SK-N-MC (cell line): ENCODE measurements around the gene TPT1.
"Not testable (repeated sequence)": the region's sequence is repeated elsewhere in the genome, so short reads cannot be mapped to it uniquely, and the experiment has no call there.

Source experiments
- DNase-seq: peaks from one replicate; pipeline ENCODE4 v3.0.0-alpha.2; 2011; ENCODE audit warnings: low read depth, low spot score
- H3K27ac ChIP-seq: fragments of 200-600 bp; sonication (generic); 2 replicates; pipeline ENCODE4 v1.5.1; 2016; ENCODE audit warnings: mixed run types
- H3K36me3 ChIP-seq: fragments of 200-600 bp; sonication (generic); 2 replicates; pipeline ENCODE4 v1.6.1; 2017; ENCODE audit warnings: antibody characterized with exemption, low read length, mixed read lengths; ENCODE audit not compliant: insufficient read depth
- H3K4me3 ChIP-seq: fragments of 200-600 bp; sonication (generic); 2 replicates; pipeline ENCODE4 v1.5.1; 2016
- H3K9ac ChIP-seq: fragments of 200-600 bp; sonication (generic); 2 replicates; pipeline ENCODE4 v1.8.0; 2017; ENCODE audit warnings: mixed run types, mixed read lengths; ENCODE audit not compliant: insufficient read length
- H3K9me3 ChIP-seq: fragments of 200-600 bp; sonication (generic); 2 replicates; pipeline ENCODE4 v1.6.1; 2017; ENCODE audit warnings: low read depth, mild to moderate bottlenecking, antibody characterized with exemption, low read length, moderate library complexity, mixed read lengths
- EZH2 ChIP-seq: fragments of 200-600 bp; sonication (generic); IDR thresholded peaks from one replicate; pipeline ENCODE4 v1.6.1; 2017; ENCODE audit warnings: antibody characterized with exemption
- FOXP2 ChIP-seq: optimal IDR thresholded peaks from 2 replicates; pipeline ENCODE3; 2011; ENCODE audit warnings: mild to moderate bottlenecking, moderate library complexity; ENCODE audit not compliant: insufficient read depth; ENCODE audit errors: extremely low read length, control extremely low read depth
- POLR2AphosphoS5 ChIP-seq: IDR thresholded peaks from 2 replicates; pipeline ENCODE4 v1.6.1; 2012; ENCODE audit warnings: mild to moderate bottlenecking, low read depth, low read length, borderline replicate concordance

The TPT1 gene

DNA sequence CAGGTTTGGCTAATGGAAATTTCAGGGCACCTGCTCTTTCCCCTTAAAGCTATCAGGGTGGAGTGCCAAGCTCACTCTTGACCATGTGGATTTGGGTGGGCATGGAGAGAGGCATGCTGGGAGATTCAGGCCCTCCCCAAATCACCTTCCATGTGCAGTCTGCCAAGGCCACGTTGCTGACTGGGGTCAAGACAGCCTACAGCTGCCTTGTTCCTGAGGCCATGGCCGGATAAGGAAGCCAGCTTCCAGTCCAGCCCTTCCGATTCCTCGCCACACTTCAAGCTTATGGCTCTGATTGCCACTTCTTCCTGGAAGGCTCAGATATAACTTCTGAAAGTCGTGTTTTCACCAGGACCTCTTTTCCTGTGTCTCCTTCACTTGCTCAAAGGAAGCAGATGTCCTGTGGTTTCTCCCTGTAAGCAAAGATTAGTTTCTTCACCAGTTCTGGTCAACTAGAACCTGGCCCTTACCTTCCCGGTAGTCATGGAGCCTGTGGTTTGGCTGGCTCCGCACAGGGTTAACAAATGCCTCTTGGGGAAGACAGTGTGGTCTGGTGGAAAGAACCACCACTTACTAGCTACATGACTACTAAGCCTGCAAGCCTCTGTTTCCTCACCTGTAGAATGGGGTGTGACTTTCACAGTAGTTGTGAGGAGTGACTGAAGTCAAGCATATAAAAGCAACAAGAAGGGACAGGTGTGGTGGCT is 16.1 kb upstream of the TPT1 start:
- no peak for DNase-seq
- no peak overlapping the region for H3K27ac ChIP-seq

DNA sequence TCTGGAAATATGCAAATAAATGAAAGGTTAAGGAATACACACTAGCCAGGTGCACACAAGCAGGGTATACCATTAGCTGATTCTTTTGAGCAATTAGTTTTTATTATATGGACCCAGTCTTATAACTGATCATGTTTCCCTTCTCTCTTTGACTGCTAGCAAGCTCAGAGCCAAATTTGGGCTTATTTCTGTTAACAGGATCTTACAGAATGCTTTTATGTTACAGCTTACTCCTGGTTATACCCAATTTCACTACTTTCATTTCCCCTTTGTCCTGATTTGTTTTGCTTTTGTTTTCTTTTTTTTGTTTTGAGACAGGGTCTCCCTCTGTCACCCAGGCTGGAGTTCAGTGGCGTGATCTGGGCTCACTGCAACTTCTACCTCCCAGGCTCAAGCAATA is 12.9 kb upstream of the TPT1 start:
- TF ChIP-seq FOXP2 = no peak
- no peak for TF ChIP-seq POLR2AphosphoS5
- TF ChIP-seq EZH2 = no peak
- Histone ChIP-seq H3K27ac (no peak overlapping the region), H3K4me3 (no peak overlapping the region), H3K36me3 (peaks cover 49% of the 10 kb centered on the region), H3K9ac (no peak overlapping the region), H3K9me3 (no peaks in the 10 kb centered on the region)
- DNase-seq = no peak

More for the DNA sequence above, 16.1 kb upstream of the TPT1 start:
- Histone ChIP-seq H3K4me3 (no peak overlapping the region), H3K9ac (no peak overlapping the region), H3K36me3 (peaks cover 34% of the 10 kb centered on the region), H3K9me3 (no peaks in the 10 kb centered on the region)
- TF ChIP-seq POLR2AphosphoS5 (no peak), FOXP2 (no peak), EZH2 (no peak)

DNA sequence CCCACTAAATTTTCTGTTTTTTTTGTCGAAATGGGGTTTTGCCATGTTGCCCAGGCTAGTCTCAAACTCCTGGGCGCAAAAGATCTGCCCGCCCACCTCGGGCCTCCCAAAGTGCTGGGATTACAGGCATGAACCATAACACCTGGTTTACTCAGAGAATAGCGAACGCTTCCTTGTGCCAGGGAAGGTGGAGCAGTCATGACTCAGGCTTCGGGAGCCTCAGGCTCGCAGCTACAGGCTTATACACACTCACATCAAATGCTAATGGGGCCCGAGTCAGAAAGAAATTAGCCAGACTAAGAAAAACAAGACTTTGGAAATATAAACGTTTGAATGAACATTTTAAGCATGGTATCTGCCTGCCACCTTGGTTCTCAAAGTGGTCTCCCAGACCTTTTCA is 11.0 kb upstream of the TPT1 start:
- no peak for DNase-seq
- Histone ChIP-seq H3K4me3 (no peak overlapping the region), H3K9me3 (no peaks in the 10 kb centered on the region), H3K9ac (no peak overlapping the region), H3K27ac (no peak overlapping the region), H3K36me3 (peaks cover 52% of the 10 kb centered on the region)
- TF ChIP-seq FOXP2 (no peak), EZH2 (no peak), POLR2AphosphoS5 (no peak)

DNA sequence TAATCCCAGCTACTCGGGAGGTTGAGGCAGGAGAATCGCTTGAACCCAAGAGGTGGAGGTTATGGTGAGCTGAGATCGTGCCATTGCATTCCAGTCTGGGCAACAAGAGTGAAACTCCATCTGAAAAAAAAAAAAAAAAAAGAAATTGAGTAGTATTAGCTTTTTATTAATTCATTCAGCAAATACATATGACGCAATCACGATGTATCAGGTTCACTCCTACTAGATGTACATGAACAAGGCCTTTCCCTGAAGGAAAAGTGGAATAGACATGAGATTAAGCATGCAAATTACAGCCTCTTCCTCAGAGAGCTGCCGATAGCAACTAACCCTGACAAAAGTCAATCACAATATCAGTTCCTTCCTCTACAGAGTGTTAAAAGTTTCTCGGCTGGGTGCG is 9.2 kb upstream of the TPT1 start:
- TF ChIP-seq EZH2 = no peak
- TF ChIP-seq POLR2AphosphoS5 = no peak
- no peak for TF ChIP-seq FOXP2
- DNase-seq = no peak
- Histone ChIP-seq H3K9me3 (no peaks in the 10 kb centered on the region), H3K27ac (no peak overlapping the region), H3K36me3 (peaks cover 48% of the 10 kb centered on the region), H3K4me3 (no peak overlapping the region), H3K9ac (no peak overlapping the region)

DNA sequence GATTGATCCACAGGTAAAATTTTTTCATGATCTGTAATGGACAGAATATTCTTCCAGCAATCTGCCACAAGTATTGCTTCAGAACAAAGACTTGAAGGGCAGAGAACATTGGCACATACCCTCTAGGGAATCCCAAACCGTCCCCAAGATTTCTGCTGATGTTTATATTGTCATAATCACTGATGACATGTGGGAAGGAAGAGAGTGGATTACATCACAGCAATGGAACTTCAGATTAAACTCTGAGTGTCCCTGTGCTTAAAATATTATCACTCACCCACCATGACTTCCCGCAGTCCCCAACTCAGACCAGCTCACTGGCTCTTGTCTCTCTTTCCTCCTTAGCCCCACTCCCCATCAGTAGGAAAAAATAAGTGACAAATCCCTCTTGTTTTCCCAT is 8.5 kb upstream of the TPT1 start:
- DNase-seq = no peak
- Histone ChIP-seq H3K36me3 (peaks cover 48% of the 10 kb centered on the region), H3K9ac (peak overlapping the region; percentile 26), H3K27ac (no peak overlapping the region), H3K4me3 (no peak overlapping the region), H3K9me3 (no peaks in the 10 kb centered on the region)
- TF ChIP-seq POLR2AphosphoS5 = no peak
- TF ChIP-seq EZH2 = no peak
- no peak for TF ChIP-seq FOXP2

DNA sequence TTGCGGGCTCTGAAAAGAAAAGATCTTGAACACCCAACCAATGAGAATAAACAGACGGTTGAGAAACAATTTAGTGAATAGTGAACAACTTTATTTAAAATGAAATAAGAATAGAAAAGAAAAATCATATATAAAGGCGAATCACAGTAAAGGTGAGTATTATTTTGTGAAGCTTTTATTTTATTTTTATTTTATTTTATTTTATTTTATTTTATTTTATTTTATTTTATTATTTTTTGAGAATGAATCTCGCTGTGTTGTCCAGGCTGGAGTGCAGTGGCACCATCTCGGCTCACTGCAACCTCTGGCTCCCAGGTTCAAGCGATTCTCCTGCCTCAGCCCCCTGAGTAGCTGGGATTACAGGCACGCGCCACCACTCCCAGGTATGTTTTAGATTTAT is 3.1 kb upstream of the TPT1 start:
- H3K27ac ChIP-seq, H3K4me3 ChIP-seq, H3K9me3 ChIP-seq, DNase-seq, H3K9ac ChIP-seq: not testable (repeated sequence)
- H3K36me3 ChIP-seq = peaks cover 34% of the 10 kb centered on the region

DNA sequence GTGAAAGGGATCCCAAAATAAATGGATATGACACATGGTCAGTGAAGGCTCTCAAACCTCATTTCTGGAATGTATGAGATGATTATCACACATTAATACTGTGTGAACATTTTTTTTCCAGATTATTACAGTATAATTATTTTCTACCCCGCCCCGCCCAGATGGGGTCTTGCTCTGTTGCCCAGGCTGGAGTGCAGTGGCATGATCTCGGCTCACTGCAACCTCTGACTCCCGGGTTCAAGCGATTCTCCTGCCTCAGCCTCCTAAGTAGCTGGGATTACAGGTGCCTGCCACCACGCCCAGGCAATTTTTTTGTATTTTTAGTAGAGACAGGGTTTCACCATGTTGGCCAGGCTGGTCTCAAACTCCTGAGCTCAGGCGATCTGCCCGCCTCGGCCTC is 2.1 kb upstream of the TPT1 start:
- H3K4me3 ChIP-seq, H3K9me3 ChIP-seq, H3K27ac ChIP-seq, DNase-seq, H3K9ac ChIP-seq: not testable (repeated sequence)
- peaks cover 40% of the 10 kb centered on the region for H3K36me3 ChIP-seq

DNA sequence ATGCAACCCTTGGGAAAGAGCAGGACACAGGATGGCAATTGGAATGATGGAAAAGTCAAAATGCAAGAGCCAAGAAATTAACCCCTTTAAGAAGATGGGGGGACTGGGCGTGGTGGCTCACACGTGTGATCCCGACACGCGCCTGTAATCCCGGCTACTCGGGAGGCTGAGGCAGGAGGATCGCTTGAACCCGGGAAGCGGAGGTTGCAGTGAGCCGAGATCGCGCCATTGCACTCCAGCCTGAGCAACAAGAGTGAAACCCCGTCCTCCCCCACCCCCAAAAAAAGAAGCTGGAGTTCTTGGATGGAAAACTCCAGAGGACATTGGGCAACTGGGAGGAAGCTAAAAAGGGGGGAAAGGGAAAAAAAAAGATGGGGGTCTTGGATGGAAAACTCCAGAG is 1.7 kb upstream of the TPT1 start:
- H3K4me3 ChIP-seq = peak overlapping the region; percentile 95
- not testable (repeated sequence) for DNase-seq, H3K27ac ChIP-seq, H3K9me3 ChIP-seq
- peaks cover 43% of the 10 kb centered on the region for H3K36me3 ChIP-seq
- peak overlapping the region; percentile 92 for H3K9ac ChIP-seq

DNA sequence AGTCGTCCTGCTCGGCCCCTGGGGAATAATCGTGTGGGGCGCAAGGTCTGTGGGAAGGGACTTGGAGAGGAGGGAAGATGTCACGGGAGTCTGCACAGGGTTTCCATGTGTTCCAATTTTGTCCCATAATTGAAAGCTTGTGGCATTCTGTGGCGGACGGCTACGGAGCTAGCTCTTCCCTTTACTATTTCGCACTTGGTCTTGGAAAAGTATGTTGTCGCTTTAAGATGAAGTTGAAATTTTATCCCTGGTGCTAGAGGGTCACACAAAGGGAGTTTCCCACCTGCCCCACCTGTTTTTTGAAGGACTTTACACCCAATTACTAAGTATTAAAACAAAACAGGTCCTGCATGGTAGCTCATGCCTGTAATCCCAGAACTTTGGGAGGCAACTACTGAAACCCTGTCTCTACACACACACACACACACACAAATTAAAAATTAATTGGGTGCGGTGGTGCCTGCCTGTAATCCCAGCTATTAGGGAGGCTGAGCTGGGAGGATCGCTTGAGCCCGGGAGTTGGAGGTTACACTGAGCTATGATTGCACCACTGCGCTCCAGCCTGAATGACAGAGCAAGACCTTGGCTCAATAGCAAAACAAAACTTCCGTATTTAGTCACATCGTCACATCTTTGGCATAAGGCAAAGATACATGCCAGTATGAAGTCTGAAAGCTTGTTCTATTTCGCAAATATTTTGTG is 967 bp upstream of the TPT1 start:
- no peak for TF ChIP-seq POLR2AphosphoS5
- TF ChIP-seq EZH2 = no peak
- no peak for TF ChIP-seq FOXP2
- no peak for DNase-seq
- Histone ChIP-seq H3K27ac (peak overlapping the region; percentile 70), H3K9ac (peak overlapping the region; percentile 92), H3K4me3 (peak overlapping the region; percentile 95), H3K36me3 (peaks cover 47% of the 10 kb centered on the region), H3K9me3 (no peaks in the 10 kb centered on the region)
